AG04450 (cell line): ENCODE data around the gene GREM1. TPM values are rescaled to one million over a fixed set of nuclear protein-coding genes. Genes with fewer than 3 reads are reported as not detected.

ENCODE experiments used
- CTCF ChIA-PET: fragments of 300-600, 350-600 bp; formaldehyde crosslinking; extraction: SDS; loops from one replicate; lab custom pipeline; 2022; ENCODE audit warnings: antibody characterized with exemption, inconsistent platforms; lab: Charles Lee
- POLR2A ChIA-PET: fragments of 350-600 bp; formaldehyde crosslinking; extraction: SDS; loops from one replicate; lab custom pipeline; 2021; ENCODE audit warnings: antibody characterized with exemption, inconsistent platforms; lab: Yijun Ruan, JAX
- DNase-seq: peaks from one replicate; pipeline ENCODE4 v3.0.0-alpha.2; 2011; ENCODE audit warnings: low read depth, low spot score
- H3K27ac ChIP-seq: one replicate; pipeline ENCODE4 v1.5.1; 2012; ENCODE audit warnings: low read depth, low read length, control low read depth
- H3K27me3 ChIP-seq: one replicate; pipeline ENCODE4 v1.6.0; 2012; ENCODE audit warnings: low read length; ENCODE audit not compliant: control insufficient read depth, insufficient read depth
- H3K4me3 ChIP-seq: 2 replicates; pipeline ENCODE4 v1.5.1; 2011; ENCODE audit warnings: mild to moderate bottlenecking, low read depth, low read length, control low read depth
- H3K9me3 ChIP-seq: 2 replicates; pipeline ENCODE4 v1.5.1; 2012; ENCODE audit warnings: low read length; ENCODE audit not compliant: control insufficient read depth, insufficient read depth
- polyA minus RNA-seq: library from RNA; depleted of rRNA, polyadenylated mRNA; stranded (reverse); fragments of >200 nt; gene quantifications from 2 replicates; pipeline ENCODE4 v1.2.3, GENCODE V29; 2011; rRNA and poly(A)+ RNA removed
- polyA plus RNA-seq: library from polyadenylated mRNA; depleted of rRNA; stranded (reverse); fragments of >200 nt; gene quantifications from 2 replicates; pipeline ENCODE4 v1.2.3, GENCODE V29; 2011; rRNA removed
- TF ChIP-seq, protein P1 (sequence below): IDR thresholded peaks from 2 replicates; pipeline ENCODE4 v1.5.1; 2011; ENCODE audit warnings: low read depth, low read length, control low read depth, inconsistent platforms

Gene GREM1
- polyA plus RNA-seq (2,326 and 2,858 TPM in 2 replicates), polyA minus RNA-seq (2,696 and 3,244 TPM in 2 replicates)

- TF ChIP-seq, protein P1, sequence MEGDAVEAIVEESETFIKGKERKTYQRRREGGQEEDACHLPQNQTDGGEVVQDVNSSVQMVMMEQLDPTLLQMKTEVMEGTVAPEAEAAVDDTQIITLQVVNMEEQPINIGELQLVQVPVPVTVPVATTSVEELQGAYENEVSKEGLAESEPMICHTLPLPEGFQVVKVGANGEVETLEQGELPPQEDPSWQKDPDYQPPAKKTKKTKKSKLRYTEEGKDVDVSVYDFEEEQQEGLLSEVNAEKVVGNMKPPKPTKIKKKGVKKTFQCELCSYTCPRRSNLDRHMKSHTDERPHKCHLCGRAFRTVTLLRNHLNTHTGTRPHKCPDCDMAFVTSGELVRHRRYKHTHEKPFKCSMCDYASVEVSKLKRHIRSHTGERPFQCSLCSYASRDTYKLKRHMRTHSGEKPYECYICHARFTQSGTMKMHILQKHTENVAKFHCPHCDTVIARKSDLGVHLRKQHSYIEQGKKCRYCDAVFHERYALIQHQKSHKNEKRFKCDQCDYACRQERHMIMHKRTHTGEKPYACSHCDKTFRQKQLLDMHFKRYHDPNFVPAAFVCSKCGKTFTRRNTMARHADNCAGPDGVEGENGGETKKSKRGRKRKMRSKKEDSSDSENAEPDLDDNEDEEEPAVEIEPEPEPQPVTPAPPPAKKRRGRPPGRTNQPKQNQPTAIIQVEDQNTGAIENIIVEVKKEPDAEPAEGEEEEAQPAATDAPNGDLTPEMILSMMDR = no peak
- POLR2A ChIA-PET = interaction anchor here (0.8 kb wide), 1 partner anchor 150 kb away, joined by 3 read pairs; no protein-coding TSS in a partner anchor
- Histone ChIP-seq H3K27ac (peak within 1 kb of the TSS; percentile 96), H3K4me3 (peak within 1 kb of the TSS; percentile 92), H3K27me3 (no peaks in the 10 kb centered on the region), H3K9me3 (peaks cover 4% of the 10 kb centered on the region; the same call in 1 of the 2 replicates)
- DNase-seq = no peak
- CTCF ChIA-PET = interaction anchor here (1.9 to 2.3 kb wide), 2 partner anchors 55 to 68 kb away, joined by 7 to 18 read pairs; no protein-coding TSS in a partner anchor
These were observed at the start of gene GREM1 for GRCh38 chr15:32717426-32718226. Gene GREM1 (plus strand): TSS chr15:32718004. CDS start chr15:32730691, 12,687 bp downstream.

DNA sequence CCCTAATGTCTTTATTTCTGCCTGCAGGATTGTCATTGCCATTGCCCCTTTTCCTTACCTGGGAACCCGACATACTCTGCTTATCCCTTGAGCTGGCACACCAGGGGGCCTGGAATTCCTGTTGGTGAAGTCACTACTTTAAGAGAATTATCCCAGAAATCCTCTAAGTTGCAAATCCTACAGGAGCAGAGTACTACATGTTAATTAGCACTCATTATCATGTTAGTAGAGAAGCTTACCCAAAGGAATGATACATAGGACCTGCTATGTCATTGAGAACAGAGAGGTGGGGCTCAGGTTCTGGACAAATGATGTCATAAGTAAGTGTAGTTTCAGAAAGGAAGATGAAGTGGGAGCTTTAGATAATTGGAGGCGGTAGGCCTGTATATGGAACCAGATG is 48.9 kb upstream of the GREM1 start:
- Histone ChIP-seq H3K27ac (no peak overlapping the region), H3K9me3 (peaks cover 3% of the 10 kb centered on the region; the same call in 1 of the 2 replicates), H3K4me3 (no peak overlapping the region), H3K27me3 (no peaks in the 10 kb centered on the region)
- DNase-seq = no peak
- POLR2A ChIA-PET = interaction anchor here (1.1 kb wide), 1 partner anchor 12 kb away, joined by 3 read pairs; no protein-coding TSS in a partner anchor
- TF ChIP-seq, protein P1 = no peak
- CTCF ChIA-PET = interaction anchor here (0.8 to 2.5 kb wide), 6 partner anchors 8 to 464 kb away, joined by 3 to 7 read pairs (median 4); no protein-coding TSS in a partner anchor

DNA sequence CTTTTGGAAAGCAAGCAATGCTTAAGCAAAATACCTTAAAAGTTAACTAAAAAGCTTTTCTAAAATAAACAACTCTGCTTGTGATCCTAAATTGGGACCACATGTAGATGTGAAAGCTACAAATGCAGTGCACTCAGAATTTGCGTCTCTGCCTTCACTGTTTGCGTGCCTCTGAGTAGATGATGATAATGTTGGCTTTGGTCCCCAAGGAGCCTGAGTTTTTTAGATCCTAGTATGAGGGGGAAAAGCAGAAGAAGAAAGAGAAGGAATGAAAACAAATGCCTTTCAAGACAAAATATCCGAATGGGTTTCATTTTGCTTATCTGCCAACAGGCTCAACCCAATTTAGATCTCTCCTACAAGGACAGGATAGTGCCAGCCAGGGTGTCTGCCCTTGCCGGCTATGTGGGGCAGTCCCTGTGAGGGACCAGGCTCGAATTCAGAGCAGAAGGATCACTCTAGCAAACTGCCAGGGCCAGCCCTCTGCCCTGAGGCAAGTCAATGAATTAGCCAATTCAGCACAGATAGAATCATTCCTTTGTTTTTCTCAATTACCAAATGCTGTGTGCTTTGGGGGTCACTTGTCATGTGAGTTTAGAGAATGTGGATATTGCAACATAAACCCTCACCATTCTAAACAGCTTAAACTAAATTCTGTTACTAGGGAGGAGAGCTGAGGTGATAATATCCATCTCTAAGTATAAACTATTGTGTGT is 47.8 kb upstream of the GREM1 start:
- H3K9me3 ChIP-seq = peaks cover 3% of the 10 kb centered on the region; the same call in 1 of the 2 replicates
- TF ChIP-seq, protein P1 = no peak
- H3K27ac ChIP-seq = no peak overlapping the region
- no peaks in the 10 kb centered on the region for H3K27me3 ChIP-seq
- no peak for DNase-seq
- H3K4me3 ChIP-seq = no peak overlapping the region
- ChIA-PET POLR2A (interaction anchor here (0.7 to 1.1 kb wide), 3 partner anchors 13 to 310 kb away, joined by 3 to 4 read pairs (median 3); no protein-coding TSS in a partner anchor), CTCF (interaction anchor here (0.7 to 2.5 kb wide), 7 partner anchors 8 to 462 kb away, joined by 3 to 15 read pairs (median 5); no protein-coding TSS in a partner anchor)

DNA sequence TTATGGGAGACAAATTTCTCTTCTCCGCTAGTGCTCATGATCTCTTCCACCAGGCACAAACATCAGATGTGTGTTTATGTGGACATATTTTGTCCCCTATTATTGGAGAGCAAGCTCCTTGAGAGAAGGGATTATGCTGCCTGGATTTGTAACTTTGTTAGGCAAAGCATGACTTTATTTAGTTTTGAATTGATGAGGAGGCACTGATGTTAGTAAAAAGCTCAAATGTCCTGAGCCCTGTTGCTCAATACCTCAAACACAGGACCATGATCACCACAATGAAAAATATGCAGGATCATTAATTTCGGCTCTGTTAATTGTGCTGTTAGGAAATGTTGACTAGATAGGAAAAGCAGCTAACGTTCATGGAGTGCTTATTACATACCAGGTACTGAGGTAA is 47.2 kb upstream of the GREM1 start:
- Histone ChIP-seq H3K4me3 (no peak overlapping the region), H3K27me3 (no peaks in the 10 kb centered on the region), H3K9me3 (peaks cover 3% of the 10 kb centered on the region; the same call in 1 of the 2 replicates), H3K27ac (no peak overlapping the region)
- POLR2A ChIA-PET = interaction anchor here (0.9 kb wide), 1 partner anchor 46 kb away, joined by 3 read pairs; no protein-coding TSS in a partner anchor
- TF ChIP-seq, protein P1 = no peak
- no peak for DNase-seq
- CTCF ChIA-PET = interaction anchor here (0.7 to 2.5 kb wide), 4 partner anchors 8 to 462 kb away, joined by 3 to 15 read pairs (median 6); no protein-coding TSS in a partner anchor
